ELR (cell line): ENCODE data around the gene KIRREL3.

Experiments used
- DNase-seq: peaks from one replicate; pipeline ENCODE4 v3.0.0-alpha.2; 2015; ENCODE audit warnings: low read depth

KIRREL3 gene

DNA sequence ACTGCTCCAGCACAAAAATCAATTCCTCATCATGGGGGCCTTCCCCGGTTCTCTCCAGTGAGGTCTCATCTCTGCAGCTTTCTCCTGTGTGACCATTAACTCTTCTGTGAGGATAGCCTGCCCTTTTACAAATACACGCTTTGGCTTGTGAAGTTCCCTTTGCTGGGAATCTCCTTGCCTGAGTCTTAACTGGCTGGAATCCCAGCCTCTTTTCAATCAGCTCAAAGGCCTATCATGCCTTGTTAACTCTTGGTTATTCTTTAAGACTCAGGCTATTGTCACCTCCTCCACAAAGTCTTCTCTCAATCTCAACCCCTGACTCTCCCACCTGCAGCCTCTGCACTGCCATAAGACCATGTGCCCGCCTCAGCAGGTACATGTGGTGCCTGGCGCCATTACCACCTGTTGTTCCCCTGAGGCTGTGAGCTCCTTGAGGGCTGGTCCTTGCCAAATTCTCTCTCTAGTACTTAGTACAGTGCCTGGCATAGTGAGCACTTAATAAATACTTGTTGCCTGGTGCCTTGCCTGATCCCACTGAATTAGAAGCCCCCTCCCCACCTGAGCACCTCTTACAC is 516.9 kb downstream of the KIRREL3 start:
- DNase-seq, result no peak

DNA sequence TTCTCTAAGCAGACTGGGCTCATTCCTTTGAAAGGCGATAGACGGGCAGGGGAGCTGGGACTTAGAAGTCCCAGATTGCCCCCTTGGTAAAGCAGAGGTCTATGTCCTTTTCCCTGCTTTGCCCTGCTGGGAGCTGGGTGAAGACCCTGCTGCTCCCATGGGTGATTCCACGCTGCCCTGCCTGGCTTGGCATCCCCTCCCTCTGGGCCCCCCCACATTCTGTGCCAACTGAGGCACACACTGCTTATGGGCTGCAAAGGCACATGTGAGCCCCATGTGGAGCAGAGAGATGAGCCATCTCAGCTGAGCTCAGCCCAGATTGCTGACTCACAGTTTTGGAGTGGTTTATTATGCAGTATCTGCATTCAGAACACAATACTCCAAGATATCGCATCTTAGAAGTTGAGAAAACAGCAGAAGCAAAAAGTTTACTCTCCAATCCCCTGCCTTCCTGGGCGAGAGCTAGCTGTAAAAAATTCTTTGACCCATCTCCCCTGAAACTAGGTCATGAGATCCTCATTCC is 517.9 kb downstream of the KIRREL3 start:
- peak; percentile 36 for DNase-seq

GRCh38 chr11:126481303-126481680 is 519.3 kb downstream of the KIRREL3 start:
- no peak for DNase-seq

- DNase-seq, result peak; percentile 90
Observed at GRCh38 chr11:126480410-126481302, 519.9 kb downstream of the KIRREL3 start.

DNA sequence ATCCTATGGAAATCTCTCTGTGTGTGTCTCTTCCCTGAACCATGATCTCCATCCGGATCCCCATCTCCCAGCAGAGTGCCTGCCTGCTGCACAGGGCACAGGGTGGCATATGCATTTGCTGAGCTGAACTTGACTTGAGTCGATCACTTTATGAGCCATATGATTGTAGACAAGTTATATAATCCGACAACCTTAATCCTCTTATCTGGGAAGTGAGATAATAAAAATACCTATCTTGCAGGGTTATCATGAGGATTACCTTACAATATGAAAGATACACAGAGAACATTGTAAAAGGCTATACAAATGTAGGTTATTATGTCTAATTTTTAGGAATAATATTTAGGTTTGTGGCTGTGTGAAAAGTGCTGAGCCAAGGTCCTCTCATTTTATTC is 520.6 kb downstream of the KIRREL3 start:
- no peak for DNase-seq

GRCh38 chr11:126479178-126479930 is 521.2 kb downstream of the KIRREL3 start:
- no peak for DNase-seq

DNA sequence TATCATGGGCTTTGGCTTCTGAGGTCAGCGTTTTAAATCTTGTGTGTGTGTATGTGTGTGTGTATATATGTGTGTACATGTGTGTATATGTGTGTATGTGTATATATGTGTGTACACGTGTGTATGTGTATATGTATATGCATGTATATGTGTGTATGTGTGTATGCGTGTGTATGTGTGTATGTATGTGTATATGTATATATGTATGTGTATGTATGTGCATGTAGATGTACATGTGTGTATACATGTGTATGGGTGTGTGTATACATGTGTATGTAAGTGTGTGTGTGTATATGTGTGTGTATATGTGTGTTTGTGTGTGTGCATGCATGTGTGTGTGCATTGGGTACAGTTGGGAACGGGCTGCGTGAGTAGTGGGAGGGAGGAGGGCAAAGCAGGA is 522.1 kb downstream of the KIRREL3 start:
- no peak for DNase-seq

DNA sequence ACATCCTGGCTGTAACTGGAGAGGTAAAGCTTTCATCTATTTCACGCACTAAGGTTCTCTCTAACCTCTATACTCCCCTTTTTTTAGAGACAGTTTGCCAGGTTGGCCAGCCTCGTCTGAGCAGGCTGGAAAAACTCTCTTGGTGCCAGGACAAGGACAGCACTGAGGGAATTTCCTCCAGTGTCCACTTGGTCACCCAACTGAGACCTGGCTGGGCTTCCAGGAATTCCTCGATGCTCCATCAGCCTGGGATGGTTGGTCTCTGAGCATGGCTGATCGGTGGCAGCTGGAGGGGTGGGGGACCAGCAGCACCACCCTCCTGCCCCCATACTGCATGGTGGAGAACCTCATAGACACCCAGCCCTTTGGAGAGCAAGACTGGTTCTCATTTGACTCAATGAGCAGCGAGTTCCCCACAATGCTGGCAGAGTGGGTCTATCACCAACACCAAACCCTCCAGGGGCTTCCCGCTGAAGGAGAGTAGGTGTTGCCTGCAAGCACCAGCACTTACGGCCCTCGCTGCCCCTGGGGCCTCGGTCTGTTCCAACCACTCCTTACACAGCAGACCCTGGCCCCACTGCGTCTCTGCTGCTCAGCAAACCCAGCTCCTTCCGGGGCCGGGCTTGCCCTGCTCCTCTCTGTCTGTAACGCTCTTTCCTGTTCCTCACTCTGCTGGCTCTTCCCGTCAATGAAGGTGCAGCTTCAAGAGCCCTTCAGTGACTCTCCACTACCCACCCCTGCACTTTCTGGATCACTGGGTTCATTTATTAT is 522.9 kb downstream of the KIRREL3 start:
- DNase-seq, result no peak

DNA sequence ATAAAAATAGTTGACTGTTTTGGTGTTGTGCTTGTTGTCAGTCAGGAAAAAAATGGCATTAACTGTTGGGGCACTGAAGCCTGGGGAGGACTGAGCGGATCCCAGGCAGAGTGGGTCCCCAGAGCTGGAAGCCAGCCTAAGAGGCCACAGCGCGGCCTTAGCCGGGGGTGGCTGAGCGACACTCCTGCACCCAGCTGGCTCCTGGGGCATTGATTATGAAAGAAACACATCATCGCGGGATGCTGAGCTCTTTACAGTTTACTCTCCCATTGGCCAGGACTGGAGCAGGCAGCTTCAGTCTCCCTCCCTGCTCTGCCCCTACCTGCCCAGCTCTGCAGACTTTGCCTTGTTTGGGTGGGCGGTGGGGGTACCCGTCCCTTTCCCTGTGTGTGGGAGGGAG is 523.6 kb downstream of the KIRREL3 start:
- no peak for DNase-seq

DNA sequence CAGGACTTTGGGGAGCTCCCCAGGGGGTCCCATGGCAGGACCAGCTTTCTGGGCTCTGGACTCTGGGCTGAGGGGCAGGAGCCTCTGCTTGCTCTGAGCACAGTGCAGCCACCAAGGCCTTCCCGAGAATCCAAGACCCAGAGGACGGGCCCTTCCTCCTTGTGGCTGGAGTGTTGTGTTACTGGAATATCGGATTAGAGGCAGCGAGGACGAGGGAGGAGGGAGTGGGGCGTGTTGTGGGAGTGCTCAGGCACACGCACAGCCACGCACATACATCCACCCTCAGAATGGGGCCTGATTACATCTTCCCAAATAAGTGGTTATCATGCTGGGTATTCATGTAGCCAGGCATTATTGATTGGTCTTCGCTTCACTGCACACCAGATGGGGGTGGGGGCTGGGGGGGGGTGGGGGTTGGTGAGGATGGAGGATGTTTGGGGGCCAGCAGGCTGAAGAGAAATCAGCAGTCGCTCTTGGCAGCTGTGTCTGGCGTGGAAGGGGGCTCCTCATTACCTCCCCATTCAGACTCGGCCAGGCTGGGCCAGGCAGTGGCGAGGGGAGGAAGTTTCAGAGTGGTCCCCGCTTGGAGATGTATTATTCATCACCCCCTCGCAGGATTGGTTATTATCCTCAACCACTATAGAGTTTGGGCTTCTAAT is 524.2 kb downstream of the KIRREL3 start:
- no peak for DNase-seq

DNA sequence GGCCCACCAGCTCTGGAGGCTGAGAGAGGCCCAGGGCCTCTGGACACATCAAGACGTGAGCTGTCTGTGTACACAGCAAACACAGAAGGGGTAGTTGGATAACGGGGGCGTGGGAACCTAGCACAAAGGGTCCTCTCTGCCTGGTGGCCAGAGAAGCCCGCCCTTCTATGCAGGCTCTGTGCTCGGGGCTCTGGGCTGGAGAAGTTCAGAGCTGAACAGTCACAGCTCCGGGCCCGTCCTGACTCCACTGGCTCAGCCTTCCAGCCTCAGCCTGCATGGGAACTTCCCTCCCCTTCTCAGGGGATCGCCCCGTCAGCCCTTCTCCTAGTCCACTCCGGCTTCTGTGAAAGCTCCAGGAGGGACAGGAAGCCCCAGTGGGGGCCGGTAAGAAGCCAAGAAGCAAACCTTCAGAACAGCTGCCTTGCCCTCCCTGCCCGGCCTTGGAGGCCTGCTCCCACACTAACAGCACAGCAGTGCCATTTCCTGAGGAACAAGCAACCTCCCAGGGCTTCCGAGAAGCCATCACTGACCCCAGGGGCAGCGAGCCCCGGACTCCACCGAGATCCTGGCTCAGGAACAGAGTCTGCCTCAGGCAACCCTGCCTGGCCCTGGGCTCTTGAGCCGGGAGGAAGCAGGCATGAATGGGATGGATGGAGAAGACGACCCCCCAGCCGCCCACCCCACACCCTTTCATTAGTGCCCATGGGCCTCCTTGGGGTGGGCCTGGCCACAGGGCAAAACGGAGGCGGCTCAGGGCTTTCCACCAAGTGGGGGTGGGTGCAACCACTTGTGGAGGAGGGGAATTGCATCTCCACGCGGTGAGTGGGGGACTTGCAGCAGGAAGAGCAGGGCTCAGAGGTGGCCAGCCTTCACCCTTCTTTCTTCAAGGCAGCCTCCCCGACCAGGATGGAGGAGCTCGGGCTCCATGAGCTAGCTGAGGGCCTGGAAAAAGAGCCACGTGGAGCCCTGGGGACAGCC is 525.3 kb downstream of the KIRREL3 start:
- DNase-seq, result no peak

DNA sequence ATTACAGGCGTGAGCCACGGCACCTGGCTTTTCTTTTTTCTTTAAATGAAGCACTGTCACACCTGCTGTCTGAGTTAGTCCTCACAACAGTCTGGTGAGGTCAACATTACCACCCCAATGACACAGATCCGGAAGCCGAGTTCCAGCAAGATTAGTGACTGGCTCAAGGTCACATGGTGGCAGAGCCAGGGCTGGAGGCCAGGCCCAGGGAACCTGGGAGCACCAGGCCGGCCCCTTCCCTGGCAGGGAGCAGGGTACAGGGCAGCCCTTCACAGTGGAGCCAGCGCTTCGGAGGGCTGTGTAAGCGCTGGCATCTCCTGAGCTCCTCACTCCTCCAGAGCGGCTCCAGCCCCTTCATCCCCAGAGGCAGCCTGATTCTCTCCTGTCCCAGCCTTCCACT is 526.4 kb downstream of the KIRREL3 start:
- DNase-seq, result no peak

- DNase-seq, result no peak
Observed at GRCh38 chr11:126473269-126473668, 527.3 kb downstream of the KIRREL3 start.

- DNase-seq, result no peak
Observed at GRCh38 chr11:126469311-126469710, 531.3 kb downstream of the KIRREL3 start.

- no peak for DNase-seq
Observed at GRCh38 chr11:126468102-126468521, 532.5 kb downstream of the KIRREL3 start.

- no peak for DNase-seq
Observed at GRCh38 chr11:126467471-126467870, 533.1 kb downstream of the KIRREL3 start.

DNA sequence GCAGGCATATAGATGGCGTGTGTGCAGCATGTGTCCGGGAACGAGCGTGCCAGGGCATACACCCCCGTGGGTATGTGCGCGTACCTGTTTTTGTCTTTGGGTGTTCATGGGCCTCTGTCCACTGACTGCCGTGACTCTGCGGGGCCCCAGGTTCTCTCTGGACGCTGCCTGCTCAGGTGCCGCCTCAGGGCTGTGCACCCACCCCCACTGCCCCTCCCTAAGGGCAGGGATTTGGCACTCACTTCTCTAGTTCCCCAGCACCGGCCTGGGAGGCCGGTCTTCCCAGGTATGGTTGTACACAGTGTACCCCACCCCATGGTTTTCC is 533.6 kb downstream of the KIRREL3 start:
- no peak for DNase-seq

DNA sequence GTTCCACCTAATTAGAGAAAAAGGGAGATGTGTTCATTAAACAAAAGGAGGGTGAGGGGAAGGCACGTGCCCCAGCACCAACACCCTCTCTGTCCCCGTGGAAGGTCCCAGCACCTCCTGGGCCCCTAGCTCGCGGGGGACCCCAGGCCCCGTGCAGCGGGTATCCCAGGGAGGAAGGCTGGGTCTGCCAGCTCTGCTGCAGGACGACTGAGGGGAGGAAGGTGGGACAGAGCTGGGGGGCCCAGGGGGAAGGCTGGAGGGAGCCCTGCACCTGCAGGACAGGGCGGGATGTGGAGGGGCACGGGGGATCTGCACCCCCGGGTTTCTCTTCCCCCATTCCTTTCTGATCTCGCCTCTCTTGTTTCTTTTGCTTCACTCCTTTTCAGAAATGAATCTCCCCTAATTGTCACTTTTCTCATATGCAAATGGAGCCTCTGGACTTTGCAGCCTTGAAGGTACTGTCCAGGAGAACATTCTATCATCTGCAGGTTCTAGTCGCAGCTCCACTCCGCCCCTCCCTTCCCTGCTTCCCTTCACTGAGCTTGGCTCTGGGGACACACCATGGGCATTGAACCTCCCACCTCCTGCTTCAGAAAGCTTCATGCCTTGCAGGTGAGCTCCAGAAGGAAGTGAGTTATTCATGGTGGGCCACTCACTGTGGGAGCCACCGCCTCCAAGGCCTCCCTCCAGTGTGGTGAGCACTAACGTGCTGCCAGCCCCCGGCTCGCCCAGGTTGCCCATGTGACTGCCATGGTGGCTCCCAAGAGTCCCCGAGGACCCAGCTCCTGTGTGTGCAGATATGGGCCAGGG is 534.1 kb downstream of the KIRREL3 start:
- DNase-seq, result no peak

DNA sequence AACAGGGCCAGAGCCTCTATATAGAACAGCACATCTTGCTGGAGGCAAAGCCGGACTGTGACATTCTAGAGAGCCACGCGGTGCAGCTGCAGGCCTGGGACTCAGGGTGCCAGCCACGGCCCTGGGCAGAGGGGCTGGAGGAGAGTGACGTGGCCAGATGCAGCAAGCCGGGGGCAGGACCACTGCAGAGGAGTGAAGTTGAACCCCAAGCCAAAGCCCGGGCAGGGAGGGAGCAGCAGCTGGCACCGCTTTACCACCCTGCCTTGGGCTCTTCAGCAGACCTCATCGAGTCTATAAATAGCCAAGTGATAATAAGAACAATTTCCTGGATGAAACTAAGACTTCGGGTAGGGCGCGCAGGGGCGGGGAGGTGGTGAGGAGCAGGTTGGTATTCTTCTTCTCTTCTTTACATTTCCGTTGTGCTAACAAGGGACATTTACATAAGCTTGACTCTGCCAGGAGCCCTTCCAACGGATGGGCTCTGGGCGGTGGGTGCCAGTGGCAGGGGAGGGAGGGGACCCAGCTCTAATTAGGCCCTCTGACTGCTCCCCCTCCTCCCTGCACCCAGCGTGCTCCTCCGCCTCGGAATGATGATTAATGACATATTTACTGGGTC is 534.9 kb downstream of the KIRREL3 start:
- no peak for DNase-seq
